K562 (cell line): ENCODE measurements around the gene PPARG. TPM values are rescaled to one million over a fixed set of nuclear protein-coding genes. Genes with fewer than 3 reads are reported as not detected.

ENCODE experiments used
- ATAC-seq: fragments of 200-7000 bp; cut with Tn5 transposase; 3 replicates; pipeline ENCODE4 v1.9.1; 2020; ENCODE audit warnings: moderate library complexity
- BruUV-seq: library from RNA; stranded (reverse); fragments of 400-500 nt; replicated peaks from 2 replicates; lab custom pipeline; 2021; lab: Mats Ljungman, UMichigan
- CTCF ChIA-PET: fragments of 300-600 bp; formaldehyde crosslinking; extraction: SDS; loops from one replicate; lab custom pipeline; 2021; ENCODE audit warnings: low intra/inter-chr PET ratio; lab: Yijun Ruan, JAX
- POLR2A ChIA-PET: fragments of 300-600, 350-650 bp; sonication (Branson Sonifier 250); formaldehyde crosslinking; extraction: SDS; loops from one replicate; lab custom pipeline; 2021; ENCODE audit warnings: antibody characterized with exemption, inconsistent platforms; lab: Yijun Ruan, JAX
- DNase-seq, 4 experiments: peaks; one replicate each; pipeline versions ENCODE4 v3.0.0 to v3.0.0-alpha.2; 2011 to 2018; ENCODE audit warnings: low spot score in 3 of 4, mixed read lengths in 3 of 4; ENCODE audit errors: extremely low read depth in 1 of 4
- FAIRE-seq: peaks from 2 replicates; lab custom pipeline; 2011; peaks lifted over from hg19 to GRCh38; lab: Jason Lieb, UNC
- H2AFZ ChIP-seq: 2 replicates; pipeline ENCODE4 v1.6.0; 2011; ENCODE audit warnings: low read depth, low read length, control low read depth, inconsistent platforms
- H3K27ac ChIP-seq: fragments of 200-600 bp; 3 replicates; pipeline ENCODE4 v1.8.0; 2011; ENCODE audit warnings: low read depth, mild to moderate bottlenecking, control low read depth, inconsistent platforms, low read length, moderate library complexity, mixed read lengths; ENCODE audit errors: extremely low read depth
- H3K27me3 ChIP-seq, 2 experiments: fragments of 300-600 bp in 1 of 2; 2 replicates in 1 of 2; 3 replicates in 1 of 2; pipeline versions ENCODE4 v1.6.0 to v1.8.0; 2011; ENCODE audit warnings: inconsistent platforms in 2 of 2, low read length in 2 of 2, mild to moderate bottlenecking in 1 of 2, mixed read lengths in 1 of 2, moderate library complexity in 1 of 2; ENCODE audit not compliant: control insufficient read depth in 2 of 2, insufficient read depth in 2 of 2
- H3K36me3 ChIP-seq: fragments of 300-600 bp; 3 replicates; pipeline ENCODE4 v1.8.0; 2011; ENCODE audit warnings: mild to moderate bottlenecking, low read length, inconsistent platforms; ENCODE audit not compliant: control insufficient read depth, insufficient read depth
- H3K4me1 ChIP-seq, 2 experiments: fragments of 200-600 bp in 1 of 2; replicated peaks in 1 of 2; 2 replicates in 1 of 2; 3 replicates in 1 of 2; pipeline versions ENCODE4 v1.5.1 to v1.8.0; 2011; ENCODE audit warnings: inconsistent platforms in 2 of 2, low read length in 2 of 2, mild to moderate bottlenecking in 1 of 2, mixed read lengths in 1 of 2, moderate library complexity in 1 of 2; ENCODE audit not compliant: control insufficient read depth in 2 of 2, insufficient read depth in 2 of 2
- H3K4me2 ChIP-seq: 2 replicates; pipeline ENCODE4 v1.6.1; 2011; ENCODE audit warnings: low read length, control low read depth, inconsistent platforms, mixed read lengths; ENCODE audit not compliant: insufficient read depth
- H3K4me3 ChIP-seq: fragments of 200-600 bp; sonication (generic), shearing (Covaris generic); 2 replicates; pipeline ENCODE4 v1.5.1; 2016; ENCODE audit warnings: control low read depth, inconsistent platforms
- H3K79me2 ChIP-seq: fragments of 200-600 bp; 3 replicates; pipeline ENCODE4 v1.8.0; 2011; ENCODE audit warnings: low read length, inconsistent platforms; ENCODE audit not compliant: control insufficient read depth, insufficient read depth
- H3K9ac ChIP-seq, 2 experiments: 2 replicates each; pipeline versions ENCODE4 v1.6.0 to v1.6.1; 2011; ENCODE audit warnings: low read depth in 2 of 2, low read length in 2 of 2, control low read depth in 1 of 2, inconsistent platforms in 1 of 2, mild to moderate bottlenecking in 1 of 2, mixed read lengths in 1 of 2; ENCODE audit not compliant: insufficient read depth in 1 of 2
- H3K9me1 ChIP-seq: one replicate; pipeline ENCODE4 v1.6.0; 2011; ENCODE audit warnings: inconsistent platforms, mild to moderate bottlenecking, low read length, moderate library complexity; ENCODE audit not compliant: control insufficient read depth, insufficient read depth
- H3K9me3 ChIP-seq: replicated peaks from 2 replicates; pipeline ENCODE4 v1.5.1; 2011; ENCODE audit warnings: low read depth, low read length, inconsistent platforms; ENCODE audit not compliant: control insufficient read depth, insufficient read depth
- H4K20me1 ChIP-seq: replicated peaks from 2 replicates; pipeline ENCODE4 v1.6.1; 2011; ENCODE audit warnings: low read length, inconsistent platforms, mixed read lengths; ENCODE audit not compliant: control insufficient read depth, insufficient read depth
- FOXM1 ChIP-seq, 2 experiments: fragments of 450-650 bp in 1 of 2; sonication (generic) in 1 of 2; formaldehyde crosslinking in 1 of 2; IDR thresholded peaks; 2 replicates each; pipeline versions ENCODE4 v1.6.1 to v1.9.0; 2017 to 2022; ENCODE audit warnings: low read depth in 2 of 2, mild to moderate bottlenecking in 2 of 2, missing genetic modification reagents in 1 of 2, moderate library complexity in 1 of 2
- FOXP4 ChIP-seq: sonication (generic); formaldehyde crosslinking; IDR thresholded peaks from 2 replicates; pipeline ENCODE4 v1.8.0; 2022; ENCODE audit warnings: mild to moderate bottlenecking, missing genetic modification reagents, borderline replicate concordance
- HDAC3 ChIP-seq: fragments of 450-650 bp; IDR thresholded peaks from 2 replicates; pipeline ENCODE4 v1.6.1; 2018; ENCODE audit warnings: borderline replicate concordance, mild to moderate bottlenecking, moderate library complexity; ENCODE audit not compliant: partially characterized antibody
- ILK ChIP-seq: fragments of 450-650 bp; IDR thresholded peaks from 2 replicates; pipeline ENCODE4 v1.6.1; 2016; ENCODE audit warnings: missing genetic modification characterization, low read depth, mild to moderate bottlenecking, missing compliant biosample characterization, moderate library complexity, borderline replicate concordance
- IRF9 ChIP-seq: fragments of 450-650 bp; IDR thresholded peaks from 2 replicates; pipeline ENCODE4 v1.6.1; 2016; ENCODE audit warnings: missing biosample characterization, missing genetic modification characterization
- MEF2D ChIP-seq: conservative IDR thresholded peaks from 2 replicates; pipeline ENCODE4 v1.6.1; 2016; ENCODE audit warnings: low read depth, missing genetic modification characterization, missing compliant biosample characterization
- PHF20 ChIP-seq: fragments of 450-650 bp; IDR thresholded peaks from 2 replicates; pipeline ENCODE4 v1.6.1; 2018; ENCODE audit not compliant: partially characterized antibody
- VEZF1 ChIP-seq: fragments of 200-800 bp; sonication (Bioruptor generic); IDR thresholded peaks from 2 replicates; pipeline ENCODE4 v1.6.1; 2017; ENCODE audit warnings: missing genetic modification characterization, missing compliant biosample characterization
- ZNF589 ChIP-seq: fragments of 200-800 bp; sonication (Bioruptor generic); IDR thresholded peaks from 2 replicates; pipeline ENCODE4 v1.6.1; 2016; ENCODE audit warnings: low read depth, missing genetic modification characterization, missing compliant biosample characterization
- WGBS: fragments of 100-300 bp; shearing (Covaris generic); methylation state at CpG from one replicate; pipeline ENCODE4 v1.1.6; 2016; ENCODE audit warnings: low coverage, mixed read lengths; ENCODE audit not compliant: insufficient coverage; ENCODE audit errors: missing lambda C conversion rate; 5-methylcytosine and 5-hydroxymethylcytosine counted together
- in situ Hi-C: fragments of 300-500 bp; cut with MboI; formaldehyde crosslinking; loops from 4 replicates; pipeline ENCODE4 v1.15.0; 2018; ENCODE audit warnings: inconsistent platforms, mixed read lengths
- intact Hi-C: fragments of 100-400 bp; cut with micrococcal nuclease; formaldehyde crosslinking; loops from 2 replicates; pipeline ENCODE4 v1.14.2; 2022
- polyA plus RNA-seq, 8 experiments: library from polyadenylated mRNA; depleted of rRNA in 4 of 8; stranded (reverse) in 5 of 8; unstranded in 3 of 8; fragments of >200 nt; fragmentation: Nextera tagmentation in 2 of 8; fragmentation: Illumina TruSeq in 1 of 8; extraction: Ambion mirVana in 2 of 8; extraction: Trizol in 1 of 8; gene quantifications; 2 replicates each; pipeline versions ENCODE4 v1.2.1 to v1.2.3, GENCODE V29; 2011 to 2014; ENCODE audit warnings: inconsistent platforms in 1 of 8, missing spikeins in 1 of 8
- total RNA-seq, 7 experiments: library from RNA; depleted of rRNA in 6 of 7; stranded (reverse); fragments of >200 nt in 6 of 7; fragmentation: Illumina TruSeq in 2 of 7; extraction: Trizol in 2 of 7; gene quantifications; 2 replicates each; pipeline versions ENCODE4 v1.2.1 to v1.2.3, GENCODE V29; 2011 to 2021; ENCODE audit warnings: low replicate concordance in 1 of 7

The PPARG gene
- total and polyA plus RNA-seq, 9 of the 15 experiments (the other 6 are each of a cell fraction or from before 2014, with no cell fraction given): not detected

GRCh38 chr3:12438318-12438717, 149.4 kb downstream of the PPARG start (continued):
- TF ChIP-seq VEZF1 (CRISPR knock-in tag): no peak
- TF ChIP-seq PHF20: no peak

GRCh38 chr3:12439161-12439940, 150.5 kb downstream of the PPARG start:
- H3K9me3 ChIP-seq: no peaks in the 10 kb centered on the region
- POLR2A ChIA-PET: no interaction called here
- 4% methylated on average over 11 of the region's 11 CpGs for WGBS
- in situ Hi-C loops (no loop called here), intact Hi-C loops (no loop called here)
- DNase-seq: no peak
- H3K9me1 ChIP-seq: no peaks in the 10 kb centered on the region
- H3K27me3 ChIP-seq: peaks cover 65 to 84% of the 10 kb centered on the region in 2 experiments
- FAIRE-seq: no peak
- no peak for ATAC-seq
- no peak overlapping the region for H2AFZ ChIP-seq
- H3K4me1 ChIP-seq: peaks cover 0 to 3% of the 10 kb centered on the region in 2 experiments; a peak in 2 of 5 replicates
- H3K27ac ChIP-seq: no peak overlapping the region
- no peak overlapping the region for H3K4me2 ChIP-seq
- no peak overlapping the region for H3K4me3 ChIP-seq
- H3K36me3 ChIP-seq: no peaks in the 10 kb centered on the region
- no peak overlapping the region for H3K9ac ChIP-seq
- CTCF ChIA-PET: no interaction called here
- BruUV-seq: no TSS peak
- no peaks in the 10 kb centered on the region for H3K79me2 ChIP-seq
- H4K20me1 ChIP-seq: no peaks in the 10 kb centered on the region; the same call in 1 of the 2 replicates
- TF ChIP-seq HDAC3: no peak
- TF ChIP-seq MEF2D: no peak
- no peak for TF ChIP-seq FOXM1 (IDR thresholded peaks at IDR 0.05; ENCODE audit: low read depth)
- no peak for TF ChIP-seq FOXM1 (CRISPR knock-in tag; IDR thresholded peaks at IDR 0.05; ENCODE audit: low read depth)
- no peak for TF ChIP-seq IRF9 (tag)
- no peak for TF ChIP-seq ILK (tag)
- TF ChIP-seq FOXP4 (CRISPR knock-in tag): no peak
- no peak for TF ChIP-seq ZNF589 (CRISPR knock-in tag)
